OCI-LY3 (cell line): ENCODE measurements around the gene CAMK1D.

Experiments used
- CTCF ChIP-seq: fragments of 200-600, 300-600 bp; sonication (generic); IDR thresholded peaks from 2 replicates; pipeline ENCODE4 v1.5.1; 2014; ENCODE audit warnings: antibody characterized with exemption, low read length, low read depth
- EZH2phosphoT487 ChIP-seq: fragments of 200-600 bp; shearing (Covaris generic); IDR thresholded peaks from 2 replicates; pipeline ENCODE4 v1.6.1; 2018; ENCODE audit warnings: antibody characterized with exemption, mixed run types, low read depth

- TF ChIP-seq CTCF (no peak), EZH2phosphoT487 (no peak)
These were observed 23.5 kb downstream of the CAMK1D start for GRCh38 chr10:12372846-12373245.
